Endothelial cell of umbilical vein (primary cell): ENCODE results near the gene ADD2.

Experiments used
- CTCF ChIP-seq, 2 donors: IDR thresholded peaks; 1 replicate in 1 of 2; 2 replicates in 1 of 2; pipeline ENCODE4 v1.5.1; 2011; ENCODE audit warnings: low read length in 2 of 2, mild to moderate bottlenecking in 2 of 2, moderate library complexity in 2 of 2, control low read depth in 1 of 2, inconsistent platforms in 1 of 2, low read depth in 1 of 2; ENCODE audit not compliant: insufficient read depth in 1 of 2; ENCODE audit errors: extremely low read depth in 1 of 2
- EZH2 ChIP-seq: IDR thresholded peaks from 2 replicates; pipeline ENCODE4 v1.6.1; 2012; ENCODE audit warnings: borderline replicate concordance, low read depth, mild to moderate bottlenecking, moderate library complexity, low read length, inconsistent platforms; ENCODE audit not compliant: severe bottlenecking
- FOS ChIP-seq: IDR thresholded peaks from 2 replicates; pipeline ENCODE4 v1.6.1; 2011; ENCODE audit warnings: mild to moderate bottlenecking, low read length, moderate library complexity, borderline replicate concordance; ENCODE audit not compliant: insufficient read depth
- JUN ChIP-seq: IDR thresholded peaks from 2 replicates; pipeline ENCODE4 v1.6.1; 2011; ENCODE audit warnings: borderline replicate concordance, low read depth; ENCODE audit not compliant: insufficient read length, insufficient read depth
- POLR2A ChIP-seq: IDR thresholded peaks from 2 replicates; pipeline ENCODE4 v1.6.1; 2012; ENCODE audit warnings: low read depth, mild to moderate bottlenecking, control low read depth, low read length
- POLR2AphosphoS5 ChIP-seq: IDR thresholded peaks from 2 replicates; pipeline ENCODE4 v1.6.1; 2012; ENCODE audit warnings: low read depth, mild to moderate bottlenecking, control low read depth, low read length, moderate library complexity; ENCODE audit not compliant: insufficient read depth

GRCh38 chr2:70678576-70679143 lies 89.3 kb downstream of the ADD2 start:
- TF ChIP-seq CTCF (IDR thresholded peaks at IDR 0.05; ENCODE audit: extremely low read depth in 1 of 2, insufficient read depth in 1 of 2, low read depth in 1 of 2, low read length in 2 of 2) (no peak), POLR2A (no peak), POLR2AphosphoS5 (no peak), JUN (no peak), FOS (no peak), EZH2 (no peak)
